ENCODE measurements around the gene HMCES.

HMCES gene

DNA sequence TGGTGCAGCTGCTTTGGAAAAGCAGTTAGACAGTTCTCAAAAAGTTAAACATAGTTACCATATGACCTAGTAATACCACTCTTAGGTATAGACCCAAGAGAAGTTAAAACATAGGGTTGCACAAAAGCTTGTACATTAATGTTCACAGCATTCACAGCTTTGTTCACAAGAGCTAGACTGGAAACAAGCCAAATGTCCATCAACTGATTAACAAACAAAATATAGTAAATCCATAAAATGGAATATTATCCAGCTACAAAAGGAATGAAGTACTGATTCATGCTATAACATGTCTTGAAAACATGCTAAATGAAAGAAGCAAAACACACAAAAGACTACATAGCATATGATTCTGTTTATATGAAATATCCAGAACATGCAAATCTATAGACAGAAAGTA, 32.0 kb upstream of the HMCES start:
- no peak for DNase-seq (ENCODE audit: low spot score)
- Histone ChIP-seq H3K4me3 (no peak overlapping the region), H3K27ac (no peak overlapping the region)
- TF ChIP-seq CTCF (IDR thresholded peaks at IDR 0.05): no peak

DNA sequence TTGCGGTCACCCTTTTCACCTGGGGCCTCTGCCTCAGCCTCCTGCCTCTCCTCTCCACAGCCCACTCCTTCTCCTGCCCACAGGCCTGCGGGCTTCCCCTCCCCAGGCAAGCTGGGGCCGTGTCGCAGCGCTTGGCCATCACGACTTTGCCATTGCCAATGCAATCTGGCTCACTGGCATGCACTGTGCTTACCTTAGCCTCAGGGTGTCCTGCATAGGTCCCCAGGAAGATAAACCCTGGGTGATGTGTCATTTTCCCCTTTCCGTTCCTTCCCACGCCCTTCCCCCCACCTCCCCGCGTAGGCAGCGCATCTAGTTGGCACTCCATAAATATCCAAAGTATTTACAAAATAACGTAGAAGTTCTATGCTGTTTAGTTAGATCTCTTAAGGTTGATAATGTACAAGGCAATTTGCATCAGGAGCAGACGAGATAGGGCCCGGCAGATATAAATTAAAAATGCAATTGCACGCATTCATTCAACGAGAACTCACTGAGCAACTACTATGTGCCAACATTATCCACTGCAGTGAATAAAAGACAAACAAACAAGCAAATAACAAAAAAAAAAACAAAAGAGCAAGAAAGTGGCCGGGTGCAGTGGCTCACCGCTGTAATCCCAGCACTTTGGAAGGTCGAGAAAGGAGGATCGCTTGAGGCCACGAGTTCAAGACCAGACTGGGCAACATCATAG, 30.2 kb upstream of the HMCES start:
- TF ChIP-seq CTCF (IDR thresholded peaks at IDR 0.05): no peak
- DNase-seq (ENCODE audit: low spot score): no peak
- H3K27ac ChIP-seq: peak overlapping the region in 1 of 2 donors; percentile 97
- H3K4me3 ChIP-seq: peak overlapping the region; percentile 99

DNA sequence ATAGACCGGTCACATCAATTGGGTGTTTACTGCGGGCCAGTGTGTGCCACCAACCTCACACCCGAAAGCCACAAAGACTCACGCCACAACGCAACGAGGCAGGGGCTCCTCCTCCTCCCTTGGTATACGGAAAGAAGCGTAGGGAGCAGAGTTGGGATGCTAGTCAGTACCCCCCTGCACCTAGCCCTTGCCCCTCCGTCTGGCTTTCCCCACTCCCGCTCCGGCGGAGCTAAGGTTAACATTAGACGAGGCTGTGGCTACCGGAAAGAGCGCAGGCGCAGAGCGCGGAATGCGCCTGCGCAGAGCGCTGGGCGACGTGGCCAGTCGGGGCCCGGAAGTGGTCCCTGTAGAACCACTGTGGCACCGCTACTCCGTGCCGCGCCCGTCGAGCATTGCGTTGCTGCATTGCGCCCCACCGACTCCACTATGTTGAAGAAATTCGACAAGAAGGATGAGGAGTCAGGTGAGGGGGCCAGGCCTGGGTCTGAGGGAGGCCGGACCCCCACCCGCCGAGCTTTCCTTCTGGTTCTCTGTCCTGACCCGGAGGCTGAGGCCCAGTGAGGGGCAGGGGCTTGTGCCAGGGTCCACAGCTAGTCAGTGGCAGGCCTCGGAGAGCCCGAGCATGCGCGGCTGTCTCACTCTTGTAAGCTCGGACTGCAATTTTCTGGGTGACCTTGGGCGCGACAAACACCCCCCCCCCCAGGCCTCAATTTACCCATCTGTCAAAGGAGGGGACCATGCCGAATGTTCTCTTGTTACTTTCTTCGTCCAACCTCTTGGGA, 29.2 kb upstream of the HMCES start, which contains the start of gene COPG1:
COPG1 (plus strand) TSS at position 323 of the 782 bp plus-strand sequence; CDS start at position 427, 104 bp downstream.
- TF ChIP-seq CTCF (IDR thresholded peaks at IDR 0.05): no peak
- Histone ChIP-seq H3K4me3 (peak within 1 kb of the TSS; percentile 99), H3K27ac (peak within 1 kb of the TSS; percentile 95 to 97)
- DNase-seq (ENCODE audit: low spot score): peak; percentile 90

DNA sequence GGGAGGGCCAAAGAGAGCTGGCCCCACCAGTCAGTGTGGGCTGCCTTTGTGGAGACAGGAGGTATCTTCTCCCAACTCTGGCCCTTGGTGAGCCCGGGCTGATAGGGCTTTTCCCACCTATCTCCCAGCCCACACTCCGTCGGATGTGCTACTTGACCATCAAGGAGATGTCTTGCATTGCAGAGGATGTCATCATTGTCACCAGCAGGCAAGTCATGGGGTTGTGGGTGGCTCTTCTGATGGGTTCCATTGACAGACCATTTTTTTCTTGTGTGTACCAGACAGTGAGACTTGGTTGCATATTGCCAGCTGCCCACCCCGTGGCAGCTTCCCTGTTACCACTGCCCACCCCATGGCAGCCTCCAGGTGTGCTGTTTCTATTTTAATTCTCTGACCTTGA, 25.9 kb upstream of the HMCES start:
- Histone ChIP-seq H3K27ac (no peak overlapping the region), H3K4me3 (no peak overlapping the region)
- no peak for DNase-seq (ENCODE audit: low spot score)
- no peak for TF ChIP-seq CTCF (IDR thresholded peaks at IDR 0.05)

DNA sequence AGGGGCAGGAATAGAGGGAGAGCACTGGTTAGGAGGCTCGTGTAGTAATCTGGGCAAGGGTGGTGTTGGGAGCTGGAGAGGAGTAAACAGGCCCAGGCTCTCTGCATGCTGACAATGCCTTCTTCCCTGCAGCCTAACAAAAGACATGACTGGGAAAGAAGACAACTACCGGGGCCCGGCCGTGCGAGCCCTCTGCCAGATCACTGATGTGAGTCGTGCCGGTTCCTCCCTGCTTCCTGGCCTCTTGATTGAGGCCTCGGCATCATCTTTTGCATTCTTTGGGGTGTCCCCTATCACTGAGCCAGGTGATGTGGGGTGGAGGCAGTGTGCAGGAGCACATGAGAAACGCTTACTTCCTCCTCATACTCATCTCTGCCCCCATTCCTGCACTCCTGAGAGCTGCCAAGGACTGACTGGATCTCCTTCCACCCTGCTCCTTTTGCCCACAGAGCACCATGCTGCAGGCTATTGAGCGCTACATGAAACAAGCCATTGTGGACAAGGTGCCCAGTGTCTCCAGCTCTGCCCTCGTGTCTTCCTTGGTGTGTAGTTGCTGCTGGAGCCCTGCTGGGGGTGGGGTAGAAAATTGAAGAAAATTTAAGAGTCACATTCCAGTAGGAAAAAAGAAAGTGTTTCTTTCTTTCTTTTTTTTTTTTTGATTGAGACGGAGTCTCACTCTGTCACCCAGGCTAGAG, 24.0 kb upstream of the HMCES start:
- no peak overlapping the region for H3K4me3 ChIP-seq
- no peak for TF ChIP-seq CTCF (IDR thresholded peaks at IDR 0.05)
- no peak overlapping the region for H3K27ac ChIP-seq
- DNase-seq (ENCODE audit: low spot score): no peak

DNA sequence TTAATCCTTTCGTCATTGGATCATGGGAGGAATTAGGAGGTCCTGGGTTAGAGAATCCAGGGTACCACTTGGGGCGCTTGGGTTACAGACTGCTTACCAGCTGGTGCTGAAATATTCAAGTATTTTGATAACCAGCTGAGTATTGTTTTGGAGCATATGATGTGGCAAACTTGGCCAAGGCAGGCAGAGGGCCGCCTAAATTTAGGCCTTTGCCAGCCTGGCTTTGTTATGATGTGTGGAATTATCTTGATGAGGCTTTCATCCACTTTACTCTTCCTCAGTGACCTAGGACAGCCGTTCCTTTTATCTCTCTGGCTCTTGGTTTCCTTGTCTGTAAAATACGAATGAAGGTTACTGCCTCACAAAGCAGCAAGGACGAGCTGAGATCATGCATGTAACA, 22.4 kb upstream of the HMCES start:
- no peak for TF ChIP-seq CTCF (IDR thresholded peaks at IDR 0.05)
- DNase-seq (ENCODE audit: low spot score): no peak
- H3K27ac ChIP-seq: no peak overlapping the region
- H3K4me3 ChIP-seq: no peak overlapping the region

Data from coronary artery (tissue), 2 donors.